ENCODE data around the gene RHOBTB3. TPM values are rescaled to one million over a fixed set of nuclear protein-coding genes. Genes with fewer than 3 reads are reported as not detected.

RHOBTB3 gene
- total RNA-seq, 1 experiment from 2014 or later: 6.8 TPM

GRCh38 chr5:95723632-95724369 is 7.3 kb upstream of the RHOBTB3 start:
- no peak overlapping the region for H3K4ac ChIP-seq (ENCODE audit: low read depth, low read length)
- H3K9me3 ChIP-seq (ENCODE audit: control insufficient read depth, low read depth, low read length): no peaks in the 10 kb centered on the region
- no CpG with 5 or more reads among the region's 5 CpGs for WGBS (ENCODE audit: extremely low coverage, insufficient read length, low lambda C conversion rate)
- Mint-ChIP-seq H3K27me3 (ENCODE audit: low read depth) (peaks cover 18% of the 10 kb centered on the region), H3K4me1 (peaks cover 14% of the 10 kb centered on the region in 2 experiments), H3K9me3 (no peaks in the 10 kb centered on the region), H3K36me3 (ENCODE audit: insufficient read depth in 1 of 3, low read depth in 3 of 3) (no peaks in the 10 kb centered on the region), H3K27ac (0 out of 7 replicates have a peak overlapping the region, but pooled peaks of 1 of the 3 experiments have one; percentile 75), H3K4me3 (no peak overlapping the region)
- H4K20me1 ChIP-seq (ENCODE audit: control insufficient read depth, insufficient read depth, insufficient read length): no peaks in the 10 kb centered on the region
- H3K14ac ChIP-seq (ENCODE audit: insufficient read depth, low read length): no peak overlapping the region
- H2AFZ ChIP-seq (ENCODE audit: low read length): no peak overlapping the region
- no peak overlapping the region for H3K18ac ChIP-seq (ENCODE audit: insufficient read length, low read depth, low read length)
- no peak overlapping the region for H3K23ac ChIP-seq (ENCODE audit: insufficient read length, low read depth, low read length)
- no peak overlapping the region for H3K27ac ChIP-seq (ENCODE audit: insufficient read length, low read depth, low read length)
- H2BK20ac ChIP-seq (ENCODE audit: low read depth, low read length, poor library complexity, severe bottlenecking): no peak overlapping the region
- TF ChIP-seq, protein P1, sequence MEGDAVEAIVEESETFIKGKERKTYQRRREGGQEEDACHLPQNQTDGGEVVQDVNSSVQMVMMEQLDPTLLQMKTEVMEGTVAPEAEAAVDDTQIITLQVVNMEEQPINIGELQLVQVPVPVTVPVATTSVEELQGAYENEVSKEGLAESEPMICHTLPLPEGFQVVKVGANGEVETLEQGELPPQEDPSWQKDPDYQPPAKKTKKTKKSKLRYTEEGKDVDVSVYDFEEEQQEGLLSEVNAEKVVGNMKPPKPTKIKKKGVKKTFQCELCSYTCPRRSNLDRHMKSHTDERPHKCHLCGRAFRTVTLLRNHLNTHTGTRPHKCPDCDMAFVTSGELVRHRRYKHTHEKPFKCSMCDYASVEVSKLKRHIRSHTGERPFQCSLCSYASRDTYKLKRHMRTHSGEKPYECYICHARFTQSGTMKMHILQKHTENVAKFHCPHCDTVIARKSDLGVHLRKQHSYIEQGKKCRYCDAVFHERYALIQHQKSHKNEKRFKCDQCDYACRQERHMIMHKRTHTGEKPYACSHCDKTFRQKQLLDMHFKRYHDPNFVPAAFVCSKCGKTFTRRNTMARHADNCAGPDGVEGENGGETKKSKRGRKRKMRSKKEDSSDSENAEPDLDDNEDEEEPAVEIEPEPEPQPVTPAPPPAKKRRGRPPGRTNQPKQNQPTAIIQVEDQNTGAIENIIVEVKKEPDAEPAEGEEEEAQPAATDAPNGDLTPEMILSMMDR (conservative IDR thresholded peaks at IDR 0.05): no peak
- no peak overlapping the region for H3K9ac ChIP-seq (ENCODE audit: extremely low read depth, insufficient read length, low read length)
- no peak overlapping the region for H4K91ac ChIP-seq (ENCODE audit: insufficient read length, low read depth, low read length)
- no peaks in the 10 kb centered on the region for H3K79me2 ChIP-seq (ENCODE audit: insufficient read depth, low read length)
- H4K8ac ChIP-seq (replicated peaks; ENCODE audit: insufficient read length, low read depth, low read length): no peak overlapping the region
- peaks cover 4% of the 10 kb centered on the region; the same call in 1 of the 2 replicates for H3K4me1 ChIP-seq (ENCODE audit: insufficient read depth, low read length)
- H2BK120ac ChIP-seq (ENCODE audit: low read depth, low read length, poor library complexity, severe bottlenecking): no peak overlapping the region
- H3K27me3 ChIP-seq (ENCODE audit: insufficient read depth, low read length): peaks cover 2% of the 10 kb centered on the region; the same call in 1 of the 2 replicates
- no peak overlapping the region for H2AK5ac ChIP-seq (ENCODE audit: insufficient read length, low read length)
- no peaks in the 10 kb centered on the region for H3K23me2 ChIP-seq (ENCODE audit: insufficient read length, low read depth, low read length, poor library complexity, severe bottlenecking)
- no peak overlapping the region for H3K56ac ChIP-seq (ENCODE audit: insufficient read length, low read depth, low read length)
- H4K5ac ChIP-seq (ENCODE audit: insufficient read length, low read depth, low read length): no peak overlapping the region
- no peak overlapping the region for H2BK15ac ChIP-seq (ENCODE audit: low read depth, low read length)
- DNase-seq: no peak
- no peak overlapping the region for H3T11ph ChIP-seq (ENCODE audit: low read length)
- no peak overlapping the region for H2BK5ac ChIP-seq (ENCODE audit: insufficient read length, low read length)
- H2BK12ac ChIP-seq (ENCODE audit: insufficient read length, low read depth, low read length): no peak overlapping the region
- no peak overlapping the region for H3K4me2 ChIP-seq (ENCODE audit: insufficient read depth, insufficient read length, low read length)
- H3K79me1 ChIP-seq (ENCODE audit: insufficient read depth, low read depth, low read length, poor library complexity, severe bottlenecking): no peaks in the 10 kb centered on the region
